Spleen (tissue), 11 donors: ENCODE data around the gene IL1R2. TPM values are rescaled to one million over a fixed set of nuclear protein-coding genes. Genes with fewer than 3 reads are reported as not detected.

Source experiments
- DNase-seq: peaks from one replicate; pipeline ENCODE4 v3.0.0-alpha.2; 2020
- H3K27ac ChIP-seq, 8 donors: fragments of 200-600 bp; sonication (generic) in 7 of 8; 1 replicate in 4 of 8; 2 replicates in 4 of 8; pipeline versions ENCODE4 v1.5.0 to v1.8.0; 2016 to 2021; ENCODE audit warnings: inconsistent platforms in 4 of 8, mild to moderate bottlenecking in 4 of 8, moderate library complexity in 1 of 8
- H3K27me3 ChIP-seq, 7 donors: fragments of 200-600 bp; sonication (generic) in 6 of 7; replicated peaks in 1 of 7; 1 replicate in 4 of 7; 2 replicates in 3 of 7; pipeline versions ENCODE4 v1.5.0 to v1.8.0; 2016 to 2021; ENCODE audit warnings: inconsistent platforms in 3 of 7, mild to moderate bottlenecking in 1 of 7
- H3K36me3 ChIP-seq, 6 donors: fragments of 200-600 bp; sonication (generic) in 5 of 6; 1 replicate in 4 of 6; 2 replicates in 2 of 6; pipeline versions ENCODE4 v1.5.0 to v1.8.0; 2016 to 2021; ENCODE audit warnings: inconsistent platforms in 2 of 6
- H3K4me1 ChIP-seq, 6 donors: fragments of 200-600 bp; sonication (generic) in 5 of 6; 1 replicate in 3 of 6; 2 replicates in 3 of 6; pipeline versions ENCODE4 v1.5.0 to v1.8.0; 2016 to 2021; ENCODE audit warnings: inconsistent platforms in 3 of 6
- H3K4me3 ChIP-seq, 8 donors: fragments of 200-600 bp; sonication (generic) in 7 of 8; 1 replicate in 4 of 8; 2 replicates in 4 of 8; pipeline versions ENCODE4 v1.5.0 to v1.8.0; 2016 to 2021; ENCODE audit warnings: inconsistent platforms in 4 of 8, mild to moderate bottlenecking in 4 of 8, moderate library complexity in 2 of 8
- H3K9me3 ChIP-seq, 8 donors: fragments of 200-600 bp; sonication (generic) in 7 of 8; 1 replicate in 4 of 8; 2 replicates in 4 of 8; pipeline versions ENCODE4 v1.5.0 to v1.8.0; 2016 to 2021; ENCODE audit warnings: inconsistent platforms in 4 of 8
- CTCF ChIP-seq, 11 experiments: fragments of 200-600 bp in 7 of 11; fragments of 450-650 bp in 4 of 11; sonication (generic) in 4 of 11; IDR thresholded peaks in 8 of 11; conservative IDR thresholded peaks in 3 of 11; 1 replicate in 7 of 11; 2 replicates in 4 of 11; pipeline versions ENCODE4 v1.4.0 to v1.8.0; 2016 to 2021; ENCODE audit warnings: antibody characterized with exemption in 11 of 11, inconsistent platforms in 4 of 11, mild to moderate bottlenecking in 1 of 11
- POLR2A ChIP-seq, 3 donors: fragments of 450-650 bp; IDR thresholded peaks; one replicate each; pipeline ENCODE4 v1.5.1; 2017; ENCODE audit warnings: antibody characterized with exemption in 3 of 3, mild to moderate bottlenecking in 1 of 3
- POLR2AphosphoS5 ChIP-seq, 3 donors: sonication (generic); formaldehyde crosslinking; IDR thresholded peaks; one replicate each; pipeline ENCODE4 v1.5.1; 2017; ENCODE audit warnings: antibody characterized with exemption in 3 of 3
- WGBS, 5 donors: extraction: QIAGEN DNeasy Blood & Tissue Kit in 3 of 5; methylation state at CpG; one replicate each; pipeline versions ENCODE4 v1.1.5 to v1.1.7; 2013 to 2018; 5-methylcytosine and 5-hydroxymethylcytosine counted together
- intact Hi-C: fragments of 100-400 bp; cut with DNase I; formaldehyde crosslinking; loops from one replicate; pipeline ENCODE4 v1.15.0; 2023; ENCODE audit warnings: low total_unique reads
- polyA plus RNA-seq, 3 donors: library from polyadenylated mRNA; stranded (reverse); fragments of 200-250 nt; gene quantifications; one replicate each; pipeline ENCODE4 v1.2.1, GENCODE V29; 2013
- total RNA-seq, 7 donors: library from RNA; depleted of rRNA in 3 of 7; stranded (reverse); fragments of >200 nt in 3 of 7; fragmentation: NEBNext Ultra II Directional in 4 of 7; extraction: Animal tissue kit (Norgen Biotek cat#: 25700) in 4 of 7; gene quantifications; one replicate each; pipeline versions ENCODE4 v1.1.0 to v1.2.1, GENCODE V29; 2016 to 2021
- donor health status: healthy with polysubstance abuse.
- donor health status: DM: no; HTN: no; CAD: no; lungs with moderate emphysema.
- donor health status: DM: no; HTN: no; CAD: no.
- donor health status: Bipolar disorder and iron deficiency.
- donor health status: healthy.
- donor health status: DM: no; HTN: no; CAD: no.
- donor health status: DM: yes; HTN: yes; CAD: no.

IL1R2 gene
- total and polyA plus RNA-seq, 10 donors, result 20.1 to 607 (median 116) TPM

DNA sequence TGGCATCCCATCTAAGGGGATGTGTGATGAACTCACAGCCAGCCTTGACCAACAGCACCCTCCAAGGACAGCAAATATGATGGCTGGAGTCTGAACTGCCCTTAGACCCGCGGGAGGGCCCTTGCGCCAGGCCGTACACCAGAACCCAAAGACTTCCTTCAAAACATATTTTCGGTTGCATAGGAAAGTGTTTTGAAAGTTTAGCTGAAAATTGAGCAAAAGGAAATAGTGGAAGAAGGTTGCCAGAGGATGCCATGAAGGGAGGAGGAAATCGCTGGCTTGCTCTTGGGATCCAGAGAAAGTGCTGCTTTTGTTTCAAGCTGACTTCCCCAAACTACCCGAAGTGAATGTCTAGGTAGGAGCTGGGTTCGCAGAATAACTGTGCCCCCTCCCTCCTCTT is 61.3 kb downstream of the IL1R2 start:
- peak overlapping the region in 5 of 8 donors; percentile 3 to 83 (median 76) for H3K27ac ChIP-seq
- WGBS, 5 donors, result 31 to 59% (median 42%) methylated on average over 8 of the region's 8 CpGs
- peaks cover 8 to 47% (median 36%) of the 10 kb centered on the region in 6 donors for H3K4me1 ChIP-seq
- no peak overlapping the region for H3K4me3 ChIP-seq
- peaks cover 0 to 16% (median 0%) of the 10 kb centered on the region in 7 donors for H3K27me3 ChIP-seq
- TF ChIP-seq POLR2A (IDR thresholded peaks at IDR 0.05) (no peak), POLR2AphosphoS5 (IDR thresholded peaks at IDR 0.05) (no peak), CTCF (IDR thresholded peaks at IDR 0.05 in 8 of 11, conservative IDR thresholded peaks at IDR 0.05 in 3 of 11) (no peak)
- no peak for DNase-seq
- peaks cover 0 to 14% (median 0%) of the 10 kb centered on the region in 6 donors for H3K36me3 ChIP-seq
- intact Hi-C loops, result no loop called here
- no peaks in the 10 kb centered on the region for H3K9me3 ChIP-seq

- peak overlapping the region in 7 of 8 donors; percentile 7 to 62 (median 41) for H3K27ac ChIP-seq
- H3K27me3 ChIP-seq, result peaks cover 0 to 10% (median 0%) of the 10 kb centered on the region in 7 donors
These were observed 63.7 kb downstream of the IL1R2 start for GRCh38 chr2:102055346-102055990.

GRCh38 chr2:102056079-102056581 is 64.4 kb downstream of the IL1R2 start:
- DNase-seq, result no peak
- Histone ChIP-seq H3K27me3 (peaks cover 0 to 10% (median 0%) of the 10 kb centered on the region in 7 donors), H3K9me3 (no peaks in the 10 kb centered on the region), H3K4me1 (peaks cover 0 to 26% (median 20%) of the 10 kb centered on the region in 6 donors), H3K27ac (peak overlapping the region in 6 of 8 donors; percentile 8 to 62 (median 40)), H3K36me3 (peaks cover 0 to 41% (median 0%) of the 10 kb centered on the region in 6 donors), H3K4me3 (no peak overlapping the region)
- intact Hi-C loops, result no loop called here
- WGBS, 5 donors, result 83 to 98% (median 91%) methylated on average over 3 of the region's 3 CpGs
- TF ChIP-seq POLR2AphosphoS5 (IDR thresholded peaks at IDR 0.05), result no peak
- TF ChIP-seq CTCF (IDR thresholded peaks at IDR 0.05 in 8 of 11, conservative IDR thresholded peaks at IDR 0.05 in 3 of 11), result no peak
- no peak for TF ChIP-seq POLR2A (IDR thresholded peaks at IDR 0.05)

More at GRCh38 chr2:102055346-102055990, 63.7 kb downstream of the IL1R2 start:
- no peak for DNase-seq
- Histone ChIP-seq H3K36me3 (peaks cover 0 to 38% (median 0%) of the 10 kb centered on the region in 6 donors), H3K4me1 (peaks cover 2 to 32% (median 24%) of the 10 kb centered on the region in 6 donors), H3K4me3 (no peak overlapping the region), H3K9me3 (no peaks in the 10 kb centered on the region)
- WGBS, 5 donors, result 80 to 88% (median 84%) methylated on average over 5 of the region's 5 CpGs
- intact Hi-C loops, result no loop called here
- TF ChIP-seq POLR2AphosphoS5 (IDR thresholded peaks at IDR 0.05), result no peak
- TF ChIP-seq CTCF (IDR thresholded peaks at IDR 0.05 in 8 of 11, conservative IDR thresholded peaks at IDR 0.05 in 3 of 11), result no peak
- TF ChIP-seq POLR2A (IDR thresholded peaks at IDR 0.05), result no peak
